ENCODE results near the gene MIP.
"Not testable (repeated sequence)": the region's sequence is repeated elsewhere in the genome, so short reads cannot be mapped to it uniquely, and the experiment has no call there.

Gene MIP

GRCh38 chr12:56448860-56449621 lies 5.4 kb downstream of the MIP start, which contains the start of gene TIMELESS (continued):
- TF ChIP-seq ZNF692 (tag by site-specific recombination; IDR thresholded peaks at IDR 0.05): peak; percentile 82; the same call in 1 of the 2 replicates
- no peak for TF ChIP-seq SALL2 (tag by site-specific recombination; IDR thresholded peaks at IDR 0.05; ENCODE audit: borderline replicate concordance)
- TF ChIP-seq TRIM28 (IDR thresholded peaks at IDR 0.05; ENCODE audit: borderline replicate concordance, low read length): peak; percentile 50; the same call in 1 of the 2 replicates
- peak; percentile 74; the same call in 1 of the 2 replicates for TF ChIP-seq ZNF394 (tag by site-specific recombination; IDR thresholded peaks at IDR 0.05; ENCODE audit: borderline replicate concordance)
- TF ChIP-seq KLF9 (tag by site-specific recombination; IDR thresholded peaks at IDR 0.05; ENCODE audit: low read depth): peak; percentile 94

- H3K4me1 ChIP-seq (ENCODE audit: control insufficient read depth, insufficient read depth, low read length); CTCF ChIA-PET; H3K4me3 ChIP-seq (ENCODE audit: low read depth, low read length); H3K27ac ChIP-seq (ENCODE audit: extremely low read depth, low read depth, low read length); H3K9me3 ChIP-seq (ENCODE audit: control insufficient read depth, insufficient read depth, low read depth, low read length); H3K36me3 ChIP-seq (ENCODE audit: control insufficient read depth in 2 of 2, insufficient read depth in 1 of 2, low read length in 2 of 2): not testable (repeated sequence)
- POLR2A ChIA-PET: interaction anchor here (0.7 kb wide), 1 partner anchor 93 kb away, joined by 3 read pairs; no protein-coding TSS in a partner anchor
- TF ChIP-seq KLF8 (tag by site-specific recombination; IDR thresholded peaks at IDR 0.05): 0 out of 2 replicates have a peak, but pooled peaks have one; percentile 11
- peak; percentile 47 for TF ChIP-seq SETDB1 (IDR thresholded peaks at IDR 0.05; ENCODE audit: insufficient read length, low read length)
Measured at GRCh38 chr12:56443208-56443607, 11.2 kb downstream of the MIP start.

GRCh38 chr12:56437430-56438176 lies 16.9 kb downstream of the MIP start:
- TF ChIP-seq HOXA7 (CRISPR knock-in tag; IDR thresholded peaks at IDR 0.05; ENCODE audit: borderline replicate concordance) (no peak), ZBTB44 (tag by site-specific recombination; IDR thresholded peaks at IDR 0.05) (peak; percentile 48; the same call in 1 of the 2 replicates), ZNF335 (tag by site-specific recombination; conservative IDR thresholded peaks at IDR 0.05) (peak; percentile 61)

GRCh38 chr12:56434828-56435227 lies 19.6 kb downstream of the MIP start:
- no peaks in the 10 kb centered on the region for H3K9me3 ChIP-seq (ENCODE audit: control insufficient read depth, insufficient read depth, low read depth, low read length)
- H3K4me1 ChIP-seq (ENCODE audit: control insufficient read depth, insufficient read depth, low read length): no peaks in the 10 kb centered on the region
- CTCF ChIA-PET: interaction anchor here (1.3 kb wide), 1 partner anchor 29 kb away, joined by 5 read pairs; no protein-coding TSS in a partner anchor
- POLR2A ChIA-PET: no interaction called here
- peaks cover 21 to 37% of the 10 kb centered on the region in 2 experiments for H3K36me3 ChIP-seq (ENCODE audit: control insufficient read depth in 2 of 2, insufficient read depth in 1 of 2, low read length in 2 of 2)
- TF ChIP-seq ZNF121 (tag by site-specific recombination; IDR thresholded peaks at IDR 0.05): 0 out of 2 replicates have a peak, but pooled peaks have one; percentile 51
- TF ChIP-seq ZFP37 (tag by site-specific recombination; IDR thresholded peaks at IDR 0.05): no peak
- no peak for TF ChIP-seq ZSCAN18 (tag by site-specific recombination; IDR thresholded peaks at IDR 0.05)
- no peak for TF ChIP-seq KLF1 (tag by site-specific recombination; IDR thresholded peaks at IDR 0.05)
- no peak overlapping the region for H3K27ac ChIP-seq (ENCODE audit: extremely low read depth, low read depth, low read length)
- H3K4me3 ChIP-seq (ENCODE audit: low read depth, low read length): no peak overlapping the region

More at GRCh38 chr12:56437430-56438176, 16.9 kb downstream of the MIP start:
- Histone ChIP-seq H3K9me3 (ENCODE audit: control insufficient read depth, insufficient read depth, low read depth, low read length) (no peaks in the 10 kb centered on the region), H3K4me1 (ENCODE audit: control insufficient read depth, insufficient read depth, low read length) (no peaks in the 10 kb centered on the region), H3K4me3 (ENCODE audit: low read depth, low read length) (no peak overlapping the region), H3K27ac (ENCODE audit: extremely low read depth, low read depth, low read length) (no peak overlapping the region), H3K36me3 (ENCODE audit: control insufficient read depth in 2 of 2, insufficient read depth in 1 of 2, low read length in 2 of 2) (peaks cover 3 to 13% of the 10 kb centered on the region in 2 experiments; a peak in 2 of 3 replicates)
- ChIA-PET CTCF (interaction anchor here (1.3 to 1.5 kb wide), 2 partner anchors 12 to 26 kb away, joined by 3 read pairs; partner anchors contain the start of gene TIMELESS), POLR2A (interaction anchor here (0.6 to 1.4 kb wide), 4 partner anchors 12 to 430 kb away, joined by 3 to 7 read pairs (median 5); partner anchors contain the start of gene TIMELESS)
